GM21723 (cell line): ENCODE measurements around the gene MAGI1.
"Not testable (repeated sequence)": the region's sequence is repeated elsewhere in the genome, so short reads cannot be mapped to it uniquely, and the experiment has no call there.

Experiments
- ATAC-seq: cut with Tn5 transposase; IDR thresholded peaks from one replicate; pipeline ENCODE4 v1.9.1; 2021; ENCODE audit warnings: mild to moderate bottlenecking, moderate library complexity; ENCODE audit not compliant: unreplicated experiment

Gene MAGI1

GRCh38 chr3:65914740-65915367, 123.9 kb downstream of the MAGI1 start:
- no peak for ATAC-seq

- no peak for ATAC-seq
Observed at GRCh38 chr3:65914032-65914739, 124.5 kb downstream of the MAGI1 start.

- ATAC-seq = no peak
Observed at GRCh38 chr3:65912647-65913046, 126.1 kb downstream of the MAGI1 start.

GRCh38 chr3:65908588-65908987, 130.1 kb downstream of the MAGI1 start:
- no peak for ATAC-seq

- ATAC-seq = no peak
Observed at GRCh38 chr3:65907232-65908130, 131.2 kb downstream of the MAGI1 start.

GRCh38 chr3:65905771-65906170, 132.9 kb downstream of the MAGI1 start:
- no peak for ATAC-seq

GRCh38 chr3:65904016-65904415, 134.7 kb downstream of the MAGI1 start:
- no peak for ATAC-seq

- ATAC-seq = no peak
Observed at GRCh38 chr3:65902304-65902793, 136.4 kb downstream of the MAGI1 start.

- no peak for ATAC-seq
Observed at GRCh38 chr3:65901226-65901625, 137.5 kb downstream of the MAGI1 start.

GRCh38 chr3:65899226-65899625, 139.5 kb downstream of the MAGI1 start:
- no peak for ATAC-seq

GRCh38 chr3:65897766-65898165, 141.0 kb downstream of the MAGI1 start:
- ATAC-seq = no peak

GRCh38 chr3:65896321-65896720, 142.4 kb downstream of the MAGI1 start:
- no peak for ATAC-seq

- ATAC-seq = no peak
Observed at GRCh38 chr3:65894679-65895453, 143.9 kb downstream of the MAGI1 start.

GRCh38 chr3:65894126-65894525, 144.6 kb downstream of the MAGI1 start:
- ATAC-seq = no peak

- ATAC-seq = no peak
Observed at GRCh38 chr3:65893631-65894030, 145.1 kb downstream of the MAGI1 start.

GRCh38 chr3:65891477-65891876, 147.2 kb downstream of the MAGI1 start:
- not testable (repeated sequence) for ATAC-seq

- no peak for ATAC-seq
Observed at GRCh38 chr3:65890328-65890727, 148.4 kb downstream of the MAGI1 start.

GRCh38 chr3:65889707-65890099, 149.0 kb downstream of the MAGI1 start:
- no peak for ATAC-seq

GRCh38 chr3:65888980-65889706, 149.6 kb downstream of the MAGI1 start:
- no peak for ATAC-seq

- ATAC-seq = no peak
Observed at GRCh38 chr3:65888196-65888595, 150.5 kb downstream of the MAGI1 start.
